Calu3 (cell line): ENCODE results near the gene HAUS3. TPM values are rescaled to one million over a fixed set of nuclear protein-coding genes. Genes with fewer than 3 reads are reported as not detected.

ENCODE experiments used
- BruUV-seq: library from RNA; stranded (reverse); fragments of 400-500 nt; replicated peaks from 2 replicates; lab custom pipeline; 2021; lab: Mats Ljungman, UMichigan
- CTCF ChIA-PET: fragments of 300-600 bp; sonication (Branson Sonifier 250); formaldehyde crosslinking; loops from one replicate; lab custom pipeline; 2022; ENCODE audit warnings: antibody characterized with exemption; lab: Charles Lee
- DNase-seq: peaks from one replicate; pipeline ENCODE4 v3.0.0; 2022
- H3K27ac Mint-ChIP-seq: one replicate; pipeline ENCODE4 v1.8.0; 2022; ENCODE audit warnings: mixed read lengths; ENCODE audit not compliant: unreplicated experiment
- H3K27me3 Mint-ChIP-seq: one replicate; pipeline ENCODE4 v1.8.0; 2022; ENCODE audit warnings: mixed read lengths; ENCODE audit not compliant: unreplicated experiment
- H3K36me3 Mint-ChIP-seq: one replicate; pipeline ENCODE4 v1.8.0; 2022; ENCODE audit warnings: mild to moderate bottlenecking, moderate library complexity, mixed read lengths; ENCODE audit not compliant: insufficient read depth, unreplicated experiment
- H3K4me1 Mint-ChIP-seq: one replicate; pipeline ENCODE4 v1.8.0; 2022; ENCODE audit warnings: mild to moderate bottlenecking, low read depth, mixed read lengths; ENCODE audit not compliant: unreplicated experiment
- H3K4me3 Mint-ChIP-seq: one replicate; pipeline ENCODE4 v1.8.0; 2022; ENCODE audit warnings: mild to moderate bottlenecking, low read depth, moderate library complexity, mixed read lengths; ENCODE audit not compliant: unreplicated experiment
- H3K9me3 Mint-ChIP-seq: one replicate; pipeline ENCODE4 v1.8.0; 2022; ENCODE audit warnings: low read depth, mixed read lengths; ENCODE audit not compliant: unreplicated experiment
- CTCF ChIP-seq: fragments of 200-600 bp; IDR thresholded peaks from one replicate; pipeline ENCODE4 v1.8.0; 2022; ENCODE audit warnings: antibody characterized with exemption; ENCODE audit not compliant: unreplicated experiment
- intact Hi-C: fragments of 100-400 bp; cut with micrococcal nuclease; formaldehyde crosslinking; loops from one replicate; pipeline ENCODE4 v1.10.0; 2022; ENCODE audit not compliant: unreplicated experiment
- total RNA-seq: library from RNA; stranded (reverse); gene quantifications from 2 replicates; pipeline ENCODE4 v1.2.3, GENCODE V29; 2022

The HAUS3 gene
- total RNA-seq, 1 experiment from 2014 or later: 13.4 TPM

DNA sequence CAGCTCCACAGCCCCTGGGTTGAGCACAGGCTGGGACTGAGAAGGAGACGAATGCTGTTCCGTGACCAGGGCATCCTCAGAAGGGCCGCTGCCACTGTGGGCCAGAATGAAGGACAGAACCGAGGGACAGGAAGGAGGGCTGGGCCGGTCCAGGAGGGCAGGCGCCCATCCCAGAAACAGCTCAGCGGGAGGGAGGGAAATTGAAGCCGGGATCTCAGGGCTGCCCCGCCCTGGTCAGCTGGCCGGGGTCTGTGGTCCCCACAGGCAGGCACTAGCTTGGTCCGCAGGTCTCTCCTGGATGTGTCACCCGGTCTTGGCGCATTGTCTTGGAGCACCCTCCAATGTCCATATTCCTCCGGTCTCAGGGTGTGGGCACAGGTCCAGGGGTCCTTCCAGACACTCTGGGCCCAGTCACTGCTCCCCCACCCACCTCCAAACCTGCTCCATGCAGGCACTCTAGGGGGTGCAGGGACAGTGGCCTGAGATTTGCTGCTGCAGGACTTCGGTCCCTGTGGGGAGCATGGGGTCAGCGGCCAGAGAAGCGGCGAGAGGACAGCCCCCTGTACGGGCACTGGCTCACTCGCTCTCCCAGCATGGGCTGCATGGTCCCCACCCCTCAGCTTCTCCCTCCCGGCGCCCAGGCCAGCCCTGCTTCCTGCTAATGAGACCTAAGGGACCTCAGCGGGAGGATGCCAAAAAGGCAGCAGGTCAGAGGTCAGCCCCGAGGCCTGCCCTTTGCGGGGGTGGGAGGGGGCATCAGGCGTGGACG lies 43.9 kb upstream of the HAUS3 start:
- no peak for TF ChIP-seq CTCF
- Mint-ChIP-seq H3K9me3 (no peaks in the 10 kb centered on the region), H3K4me3 (no peak overlapping the region), H3K27ac (no peak overlapping the region), H3K27me3 (peaks cover 34% of the 10 kb centered on the region), H3K4me1 (no peaks in the 10 kb centered on the region), H3K36me3 (no peaks in the 10 kb centered on the region)
- intact Hi-C loops: loop anchor here (10.0 kb wide), 1 partner anchor 49 kb away; no protein-coding TSS in a partner anchor
- BruUV-seq: no TSS peak
- CTCF ChIA-PET: no interaction called here
- DNase-seq: no peak

DNA sequence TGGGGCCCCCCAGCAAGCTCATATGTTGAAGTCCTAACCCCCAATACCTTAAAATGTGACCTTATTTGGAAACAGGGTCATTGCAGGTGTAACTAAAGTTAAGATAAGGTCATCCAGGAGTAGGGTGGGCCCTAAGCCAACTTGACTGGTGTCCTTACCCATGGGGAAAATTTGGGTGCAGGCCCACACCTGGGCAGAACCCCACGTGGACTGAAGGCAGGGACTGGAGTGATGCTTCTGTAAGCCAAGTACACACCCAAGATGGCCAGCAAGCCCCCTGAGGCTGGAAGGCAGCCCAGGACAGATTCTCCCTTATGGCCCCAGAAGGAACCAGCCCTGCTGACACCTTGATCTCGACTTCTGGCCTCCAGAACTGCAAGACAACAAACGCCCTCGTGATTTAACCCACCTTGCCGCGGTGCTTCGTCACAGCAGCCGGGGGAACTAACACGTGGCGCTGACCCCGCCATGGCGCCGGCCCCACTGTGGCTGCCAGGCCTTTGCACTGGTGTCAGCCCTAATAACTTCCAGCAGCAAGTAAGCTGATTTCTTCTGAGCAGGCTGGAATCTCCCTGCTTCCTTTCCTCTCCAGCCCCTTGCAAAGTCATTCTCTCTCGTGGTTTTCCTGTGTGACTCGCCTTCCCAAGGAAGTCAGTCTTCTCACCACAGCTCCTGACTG lies 43.2 kb upstream of the HAUS3 start:
- CTCF ChIA-PET: no interaction called here
- H3K27me3 Mint-ChIP-seq: peaks cover 38% of the 10 kb centered on the region
- no peaks in the 10 kb centered on the region for H3K36me3 Mint-ChIP-seq
- intact Hi-C loops: loop anchor here (10.0 kb wide), 1 partner anchor 50 kb away; no protein-coding TSS in a partner anchor
- BruUV-seq: no TSS peak
- no peak overlapping the region for H3K27ac Mint-ChIP-seq
- H3K4me1 Mint-ChIP-seq: no peaks in the 10 kb centered on the region
- no peaks in the 10 kb centered on the region for H3K9me3 Mint-ChIP-seq
- H3K4me3 Mint-ChIP-seq: no peak overlapping the region
- no peak for TF ChIP-seq CTCF
- DNase-seq: no peak

- no peaks in the 10 kb centered on the region for H3K4me1 Mint-ChIP-seq
- CTCF ChIA-PET: no interaction called here
- BruUV-seq: no TSS peak
- DNase-seq: no peak
- no peak for TF ChIP-seq CTCF
- intact Hi-C loops: loop anchor here (10.0 kb wide), 1 partner anchor 50 kb away; no protein-coding TSS in a partner anchor
- H3K4me3 Mint-ChIP-seq: no peak overlapping the region
- H3K27ac Mint-ChIP-seq: no peak overlapping the region
- H3K27me3 Mint-ChIP-seq: peaks cover 38% of the 10 kb centered on the region
- H3K9me3 Mint-ChIP-seq: no peaks in the 10 kb centered on the region
- H3K36me3 Mint-ChIP-seq: no peaks in the 10 kb centered on the region
Observed at GRCh38 chr4:2284161-2284933, 42.4 kb upstream of the HAUS3 start.

DNA sequence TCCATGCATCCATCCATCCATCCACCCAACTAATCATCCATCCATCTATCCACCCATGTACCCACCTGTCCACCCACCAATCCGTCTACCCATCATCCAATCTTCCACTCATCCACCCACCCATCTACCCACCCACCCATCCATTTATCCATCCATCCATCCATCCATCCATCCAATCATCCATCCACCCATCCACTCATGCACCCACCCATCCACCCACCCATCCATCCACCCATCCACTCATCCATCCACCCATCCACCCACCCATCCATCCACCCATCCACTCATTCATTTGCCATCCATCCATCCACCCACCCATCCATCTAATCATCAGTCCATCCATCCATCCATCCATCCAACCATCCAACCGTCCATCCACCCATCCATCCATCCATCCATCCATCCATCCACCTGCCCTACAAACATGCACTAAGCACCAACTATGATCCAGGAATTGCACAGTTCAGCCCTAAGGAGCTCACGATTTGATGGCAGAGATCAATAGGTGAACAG lies 41.3 kb upstream of the HAUS3 start:
- intact Hi-C loops: loop anchor here (10.0 kb wide), 1 partner anchor 52 kb away; no protein-coding TSS in a partner anchor
- TF ChIP-seq CTCF: no peak
- peaks cover 38% of the 10 kb centered on the region for H3K27me3 Mint-ChIP-seq
- H3K27ac Mint-ChIP-seq: no peak overlapping the region
- no peaks in the 10 kb centered on the region for H3K4me1 Mint-ChIP-seq
- CTCF ChIA-PET: no interaction called here
- no TSS peak for BruUV-seq
- H3K4me3 Mint-ChIP-seq: no peak overlapping the region
- no peak for DNase-seq
- no peaks in the 10 kb centered on the region for H3K36me3 Mint-ChIP-seq
- no peaks in the 10 kb centered on the region for H3K9me3 Mint-ChIP-seq
